C4-2B (cell line): Measurements from ENCODE around the gene CHD5.

Experiments
- CTCF ChIP-seq: fragments of 450-650 bp; conservative IDR thresholded peaks from 2 replicates; pipeline ENCODE4 v1.5.1; 2017; ENCODE audit warnings: mild to moderate bottlenecking
- ZFX ChIP-seq: fragments of 450-650 bp; IDR thresholded peaks from 2 replicates; pipeline ENCODE4 v1.6.1; 2017

DNA sequence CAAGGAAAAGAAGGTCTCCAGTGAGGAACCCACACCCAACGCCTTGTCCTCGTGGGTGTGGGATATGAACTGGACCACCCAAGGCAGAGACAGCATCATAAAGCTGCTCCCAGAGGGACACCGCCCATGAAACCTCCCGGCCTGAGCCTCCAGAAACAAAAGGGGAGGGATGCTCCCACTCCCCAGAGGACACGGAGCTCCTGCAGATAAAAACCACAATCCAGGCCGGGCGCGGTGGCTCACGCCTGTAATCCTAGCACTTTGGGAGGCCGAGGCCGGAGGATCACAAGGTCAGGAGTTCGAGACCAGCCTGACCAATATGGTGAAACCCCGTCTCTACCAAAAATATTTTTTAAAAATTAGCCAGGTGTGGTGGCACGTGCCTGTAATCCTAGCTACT is 66.4 kb downstream of the CHD5 start:
- TF ChIP-seq ZFX: no peak
- TF ChIP-seq CTCF: no peak
